Choroid plexus epithelial cell (primary cell): ENCODE data around the gene BCR.

Source experiments
- DNase-seq: peaks from one replicate; pipeline ENCODE4 v3.0.0-alpha.2; 2010; ENCODE audit warnings: low read depth
- H3K4me3 ChIP-seq: 2 replicates; pipeline ENCODE4 v1.5.1; 2011; ENCODE audit warnings: low read depth, mild to moderate bottlenecking, control low read depth, low read length, moderate library complexity
- TF ChIP-seq, protein P1 (sequence below): conservative IDR thresholded peaks from 2 replicates; pipeline ENCODE4 v1.5.1; 2011; ENCODE audit warnings: low read depth, mild to moderate bottlenecking, control low read depth, inconsistent platforms, low read length, moderate library complexity

BCR gene

DNA sequence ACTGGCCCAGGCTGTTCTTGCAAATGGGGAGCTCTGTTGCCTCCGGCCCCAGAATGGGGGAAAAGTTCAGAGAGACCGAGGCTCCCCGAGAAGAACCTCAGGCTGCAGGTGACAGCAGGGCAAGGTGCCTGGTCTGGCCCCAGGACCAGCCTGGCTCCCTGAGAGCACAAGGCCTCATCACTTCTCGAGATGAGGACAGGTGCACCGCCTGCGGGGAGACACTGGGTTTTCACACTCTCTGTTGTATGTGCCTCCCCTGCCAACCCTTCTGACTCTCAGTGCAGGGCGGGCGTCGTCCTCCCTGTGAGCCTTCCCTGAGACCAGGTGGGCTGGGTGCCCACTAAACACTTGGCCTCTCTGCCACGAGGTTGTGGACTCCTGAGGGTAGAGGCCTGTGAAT lies 102.2 kb downstream of the BCR start:
- TF ChIP-seq, protein P1, sequence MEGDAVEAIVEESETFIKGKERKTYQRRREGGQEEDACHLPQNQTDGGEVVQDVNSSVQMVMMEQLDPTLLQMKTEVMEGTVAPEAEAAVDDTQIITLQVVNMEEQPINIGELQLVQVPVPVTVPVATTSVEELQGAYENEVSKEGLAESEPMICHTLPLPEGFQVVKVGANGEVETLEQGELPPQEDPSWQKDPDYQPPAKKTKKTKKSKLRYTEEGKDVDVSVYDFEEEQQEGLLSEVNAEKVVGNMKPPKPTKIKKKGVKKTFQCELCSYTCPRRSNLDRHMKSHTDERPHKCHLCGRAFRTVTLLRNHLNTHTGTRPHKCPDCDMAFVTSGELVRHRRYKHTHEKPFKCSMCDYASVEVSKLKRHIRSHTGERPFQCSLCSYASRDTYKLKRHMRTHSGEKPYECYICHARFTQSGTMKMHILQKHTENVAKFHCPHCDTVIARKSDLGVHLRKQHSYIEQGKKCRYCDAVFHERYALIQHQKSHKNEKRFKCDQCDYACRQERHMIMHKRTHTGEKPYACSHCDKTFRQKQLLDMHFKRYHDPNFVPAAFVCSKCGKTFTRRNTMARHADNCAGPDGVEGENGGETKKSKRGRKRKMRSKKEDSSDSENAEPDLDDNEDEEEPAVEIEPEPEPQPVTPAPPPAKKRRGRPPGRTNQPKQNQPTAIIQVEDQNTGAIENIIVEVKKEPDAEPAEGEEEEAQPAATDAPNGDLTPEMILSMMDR, result no peak
- no peak overlapping the region for H3K4me3 ChIP-seq
- no peak for DNase-seq

GRCh38 chr22:23282986-23283385 lies 102.7 kb downstream of the BCR start:
- no peak for DNase-seq
- TF ChIP-seq, protein P1, result no peak
- no peak overlapping the region for H3K4me3 ChIP-seq

DNA sequence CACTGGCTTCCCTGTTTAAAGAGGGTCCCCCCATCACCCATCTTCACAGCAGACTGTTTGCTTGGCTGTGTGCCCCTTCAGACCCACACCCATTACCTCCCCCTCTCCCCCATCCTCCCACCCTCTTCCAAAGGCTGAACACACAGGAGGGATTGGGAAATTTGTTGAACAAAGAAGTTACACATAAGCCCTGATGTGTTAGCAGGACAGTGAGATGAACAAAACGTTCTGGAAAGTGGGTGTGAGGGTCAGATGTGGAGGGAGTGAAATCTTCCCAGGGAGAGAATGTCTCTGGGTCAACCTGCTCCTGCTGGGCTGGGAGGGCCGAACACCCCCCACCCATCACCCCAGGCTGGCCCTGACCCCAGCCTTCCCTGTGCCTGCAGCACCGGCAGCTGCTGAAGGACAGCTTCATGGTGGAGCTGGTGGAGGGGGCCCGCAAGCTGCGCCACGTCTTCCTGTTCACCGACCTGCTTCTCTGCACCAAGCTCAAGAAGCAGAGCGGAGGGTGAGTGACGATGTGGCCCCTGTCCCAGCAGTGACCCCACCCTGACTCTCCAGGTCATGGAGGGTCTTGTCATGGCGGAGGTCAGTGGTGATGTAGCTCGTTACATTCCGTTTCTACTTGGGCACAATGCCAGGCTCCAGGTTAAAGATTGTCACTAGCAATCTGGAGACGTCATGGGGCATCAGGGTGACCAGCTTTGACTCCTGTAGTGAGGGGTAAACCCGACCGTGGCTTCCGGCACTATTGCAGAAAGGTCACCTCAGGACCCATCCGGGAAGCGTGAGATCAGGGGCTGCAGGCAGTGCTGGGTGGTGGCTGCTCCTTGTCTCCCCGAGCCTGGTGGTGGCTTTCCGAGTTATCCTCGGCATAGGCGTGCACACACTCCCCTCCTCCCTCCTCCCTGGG lies 103.5 kb downstream of the BCR start:
- DNase-seq, result no peak
- no peak overlapping the region for H3K4me3 ChIP-seq
- TF ChIP-seq, protein P1, result no peak

- H3K4me3 ChIP-seq, result no peak overlapping the region
- TF ChIP-seq, protein P1, result no peak
- no peak for DNase-seq
These were observed 104.3 kb downstream of the BCR start for GRCh38 chr22:23284504-23285033.

DNA sequence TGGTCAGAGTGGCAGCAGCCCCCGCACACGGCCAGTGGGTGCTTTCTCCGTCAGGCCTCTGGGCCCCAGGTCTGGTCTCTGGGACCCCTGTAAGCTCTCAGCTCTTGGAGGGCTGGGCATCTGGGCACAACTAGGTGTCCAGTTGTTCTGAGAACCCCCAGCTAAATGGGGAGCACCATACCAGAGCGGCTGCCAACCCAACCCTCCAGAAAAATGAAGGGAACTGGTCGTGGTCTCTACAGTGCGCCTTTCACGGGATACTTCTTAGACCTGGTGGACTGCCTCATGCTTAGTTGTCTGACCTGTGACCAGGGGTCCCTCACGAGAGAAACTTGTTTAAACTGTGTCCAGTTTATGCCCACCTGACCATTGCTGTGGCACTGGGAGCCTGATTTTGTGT lies 104.9 kb downstream of the BCR start:
- TF ChIP-seq, protein P1, result no peak
- DNase-seq, result no peak
- no peak overlapping the region for H3K4me3 ChIP-seq

DNA sequence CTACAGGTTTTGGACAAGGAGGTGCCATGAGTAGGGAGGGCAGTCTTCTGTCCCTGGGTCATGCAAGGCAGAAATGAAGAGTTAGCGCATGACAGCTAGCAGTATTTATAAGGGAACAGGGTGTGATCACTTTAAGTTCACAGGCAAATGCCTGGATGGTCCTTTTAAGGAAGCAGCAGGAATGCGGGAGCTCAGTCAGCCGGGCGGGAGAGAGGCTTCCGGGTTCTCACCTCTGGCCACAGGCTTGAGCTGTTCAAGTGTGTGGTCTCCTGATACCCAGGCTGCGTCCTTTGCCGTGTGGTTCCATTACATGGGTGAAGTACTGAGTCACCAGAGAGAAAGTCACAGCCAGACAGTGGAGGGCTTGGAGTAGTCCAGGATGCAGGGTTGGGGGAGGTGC lies 105.4 kb downstream of the BCR start:
- TF ChIP-seq, protein P1, result no peak

DNA sequence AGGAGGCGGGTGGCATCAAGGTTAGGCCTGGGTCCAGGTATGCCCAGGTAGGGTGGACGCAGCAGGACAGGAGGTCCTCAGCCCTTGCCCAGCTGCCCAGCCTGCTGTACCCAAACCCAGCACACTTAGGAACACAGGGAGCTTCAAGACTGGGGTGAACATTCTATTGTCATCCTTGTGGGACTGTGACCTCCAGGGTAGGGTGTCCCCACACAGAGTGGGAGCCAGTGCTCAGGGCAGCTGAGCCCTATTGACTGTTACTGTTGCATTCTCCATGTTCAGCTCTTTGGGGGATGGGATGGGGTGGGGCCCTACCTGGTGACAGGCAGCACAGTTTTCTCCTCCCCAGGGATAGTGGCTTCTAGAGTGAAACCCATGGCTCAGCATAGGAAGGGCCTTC lies 106.0 kb downstream of the BCR start:
- DNase-seq, result no peak
- no peak overlapping the region for H3K4me3 ChIP-seq
- TF ChIP-seq, protein P1, result no peak

More for the DNA sequence above, 105.4 kb downstream of the BCR start:
- DNase-seq, result peak; percentile 61
- H3K4me3 ChIP-seq, result no peak overlapping the region
